Liver (tissue), 9 donors: ENCODE measurements around the gene PALM3. TPM values are rescaled to one million over a fixed set of nuclear protein-coding genes. Genes with fewer than 3 reads are reported as not detected.

ENCODE experiments used
- DNase-seq: peaks from one replicate; pipeline ENCODE4 v3.0.0-alpha.2; 2017; ENCODE audit warnings: low spot score
- H3K27ac ChIP-seq, 2 donors: one replicate each; pipeline ENCODE4 v1.7.0; 2013; ENCODE audit warnings: inconsistent platforms in 2 of 2, low read length in 2 of 2, control low read depth in 1 of 2, low read depth in 1 of 2, mild to moderate bottlenecking in 1 of 2
- H3K27me3 ChIP-seq, 4 donors: one replicate each; pipeline versions ENCODE4 v1.6.1 to v1.7.0; 2013; ENCODE audit warnings: low read length in 3 of 4, inconsistent platforms in 1 of 4, mild to moderate bottlenecking in 1 of 4, moderate library complexity in 1 of 4; ENCODE audit not compliant: control insufficient read depth in 4 of 4, insufficient read depth in 4 of 4
- H3K36me3 ChIP-seq, 4 donors: one replicate each; pipeline versions ENCODE4 v1.6.1 to v1.7.0; 2013; ENCODE audit warnings: low read length in 3 of 4, mild to moderate bottlenecking in 3 of 4, low read depth in 1 of 4, moderate library complexity in 1 of 4; ENCODE audit not compliant: control insufficient read depth in 4 of 4, insufficient read depth in 3 of 4
- H3K4me1 ChIP-seq, 4 donors: one replicate each; pipeline versions ENCODE4 v1.6.1 to v1.7.0; 2013; ENCODE audit warnings: low read length in 3 of 4, mild to moderate bottlenecking in 3 of 4, moderate library complexity in 1 of 4; ENCODE audit not compliant: control insufficient read depth in 4 of 4, insufficient read depth in 4 of 4
- H3K4me3 ChIP-seq, 3 donors: one replicate each; pipeline versions ENCODE4 v1.6.1 to v1.7.0; 2013; ENCODE audit warnings: low read length in 3 of 3, control low read depth in 1 of 3, low read depth in 1 of 3, mild to moderate bottlenecking in 1 of 3
- H3K9ac ChIP-seq, 2 donors: one replicate each; pipeline ENCODE4 v1.7.0; 2013; ENCODE audit warnings: low read length in 2 of 2, mild to moderate bottlenecking in 2 of 2, moderate library complexity in 2 of 2, control low read depth in 1 of 2, low read depth in 1 of 2
- H3K9me3 ChIP-seq, 4 donors: one replicate each; pipeline versions ENCODE4 v1.6.1 to v1.7.0; 2013; ENCODE audit warnings: low read length in 3 of 4; ENCODE audit not compliant: control insufficient read depth in 4 of 4
- ATF3 ChIP-seq: IDR thresholded peaks from 2 replicates; pipeline ENCODE4 v1.6.1; 2016; ENCODE audit warnings: antibody characterized with exemption
- CTCF ChIP-seq: fragments of 150-350 bp; IDR thresholded peaks from 2 replicates; pipeline ENCODE4 v1.5.1; 2017; ENCODE audit warnings: improper control_type of control experiment, low read depth, low read length; ENCODE audit not compliant: missing input control
- EGR1 ChIP-seq, 2 donors: IDR thresholded peaks; 2 replicates each; pipeline ENCODE4 v1.6.1; 2016 to 2018; ENCODE audit warnings: antibody characterized with exemption in 2 of 2, low read depth in 2 of 2
- FOXA1 ChIP-seq: IDR thresholded peaks from 2 replicates; pipeline ENCODE4 v1.6.1; 2016; ENCODE audit warnings: antibody characterized with exemption
- FOXA2 ChIP-seq: IDR thresholded peaks from 2 replicates; pipeline ENCODE4 v1.6.1; 2016; ENCODE audit warnings: antibody characterized with exemption
- GABPA ChIP-seq, 2 donors: IDR thresholded peaks in 1 of 2; conservative IDR thresholded peaks in 1 of 2; 2 replicates each; pipeline ENCODE4 v1.6.1; 2016; ENCODE audit warnings: antibody characterized with exemption in 2 of 2, mild to moderate bottlenecking in 1 of 2, moderate library complexity in 1 of 2
- HNF4A ChIP-seq, 2 donors: conservative IDR thresholded peaks; 2 replicates each; pipeline ENCODE4 v1.6.1; 2016; ENCODE audit warnings: antibody characterized with exemption in 2 of 2, mild to moderate bottlenecking in 2 of 2
- JUND ChIP-seq, 2 donors: IDR thresholded peaks; 2 replicates each; pipeline ENCODE4 v1.6.1; 2016; ENCODE audit warnings: antibody characterized with exemption in 2 of 2
- NR2F2 ChIP-seq: IDR thresholded peaks from 2 replicates; pipeline ENCODE4 v1.6.1; 2016; ENCODE audit warnings: antibody characterized with exemption
- RAD21 ChIP-seq, 2 donors: IDR thresholded peaks; 2 replicates each; pipeline ENCODE4 v1.6.1; 2016; ENCODE audit warnings: antibody characterized with exemption in 2 of 2, mild to moderate bottlenecking in 2 of 2
- RXRA ChIP-seq, 2 donors: IDR thresholded peaks; 2 replicates each; pipeline ENCODE4 v1.6.1; 2017 to 2018; ENCODE audit warnings: antibody characterized with exemption in 2 of 2, mild to moderate bottlenecking in 1 of 2
- SP1 ChIP-seq: IDR thresholded peaks from 2 replicates; pipeline ENCODE4 v1.6.1; 2018; ENCODE audit warnings: antibody characterized with exemption, mild to moderate bottlenecking
- TAF1 ChIP-seq: conservative IDR thresholded peaks from 2 replicates; pipeline ENCODE4 v1.6.1; 2016; ENCODE audit warnings: antibody characterized with exemption, mild to moderate bottlenecking
- YY1 ChIP-seq: IDR thresholded peaks from 2 replicates; pipeline ENCODE4 v1.6.1; 2016; ENCODE audit warnings: antibody characterized with exemption, mild to moderate bottlenecking
- WGBS: extraction: QIAGEN DNeasy Blood & Tissue Kit; methylation state at CpG from one replicate; pipeline ENCODE4 v1.1.7; 2013; 5-methylcytosine and 5-hydroxymethylcytosine counted together
- polyA plus RNA-seq, 2 donors: library from polyadenylated mRNA; stranded (reverse) in 1 of 2; unstranded in 1 of 2; fragments of 200-250 nt in 1 of 2; fragments of >200 nt in 1 of 2; fragmentation: Nextera tagmentation in 1 of 2; extraction: Ambion mirVana in 1 of 2; gene quantifications; one replicate each; pipeline versions ENCODE4 v1.2.1 to v1.2.3, GENCODE V29; 2013 to 2015
- total RNA-seq, 2 donors: library from RNA; depleted of rRNA; stranded (reverse); fragments of >200 nt; gene quantifications; one replicate each; pipeline ENCODE4 v1.2.3, GENCODE V29; 2014
- TF ChIP-seq, protein P1 (sequence below): IDR thresholded peaks from 2 replicates; pipeline ENCODE4 v1.6.1; 2016; ENCODE audit warnings: antibody characterized with exemption, mild to moderate bottlenecking
- TF ChIP-seq, protein P2 (sequence below): IDR thresholded peaks from 2 replicates; pipeline ENCODE4 v1.6.1; 2016; ENCODE audit warnings: antibody characterized with exemption
- TF ChIP-seq, protein P3 (sequence below): IDR thresholded peaks from 2 replicates; pipeline ENCODE4 v1.6.1; 2016; ENCODE audit warnings: antibody characterized with exemption
- donor health status: healthy.
- donor health status: healthy.
- donor health status: healthy.
- donor health status: healthy.
- donor health status: healthy.

PALM3 gene
- total and polyA plus RNA-seq, 4 donors: 1.4 to 17.9 (median 5.9) TPM

DNA sequence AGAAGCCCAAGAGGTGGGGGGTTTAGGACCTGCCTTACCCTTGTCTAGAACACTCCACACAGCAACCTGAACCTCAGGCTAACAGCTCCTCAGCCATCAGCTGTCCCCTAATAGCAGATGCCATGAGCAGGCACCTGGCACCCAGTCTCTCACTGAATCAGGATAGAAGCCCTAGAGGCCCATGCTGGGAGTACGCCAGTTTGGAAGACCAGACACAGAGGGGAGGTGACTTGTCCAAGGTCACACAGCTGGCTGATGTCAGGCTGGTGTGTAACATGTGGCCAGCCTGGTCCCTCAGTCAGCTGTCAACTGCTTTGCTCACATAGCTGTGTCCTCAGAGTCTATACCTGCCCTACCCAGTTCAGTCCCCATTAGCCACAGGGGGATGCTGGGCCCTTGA lies 41.4 kb upstream of the PALM3 start:
- Histone ChIP-seq H3K36me3 (peaks cover 15 to 46% (median 29%) of the 10 kb centered on the region in 4 donors), H3K9ac (no peak overlapping the region), H3K9me3 (no peaks in the 10 kb centered on the region), H3K4me3 (no peak overlapping the region), H3K4me1 (peaks cover 0 to 3% (median 0%) of the 10 kb centered on the region in 4 donors), H3K27ac (no peak overlapping the region), H3K27me3 (no peaks in the 10 kb centered on the region)
- DNase-seq: no peak
- TF ChIP-seq RAD21 (IDR thresholded peaks at IDR 0.05): no peak
- no peak for TF ChIP-seq SP1
- TF ChIP-seq ATF3: no peak
- TF ChIP-seq CTCF: no peak
- TF ChIP-seq RXRA (IDR thresholded peaks at IDR 0.05): no peak
- TF ChIP-seq FOXA1: no peak
- no peak for TF ChIP-seq GABPA (IDR thresholded peaks at IDR 0.05 in 1 of 2, conservative IDR thresholded peaks at IDR 0.05 in 1 of 2)
- TF ChIP-seq, protein P1, sequence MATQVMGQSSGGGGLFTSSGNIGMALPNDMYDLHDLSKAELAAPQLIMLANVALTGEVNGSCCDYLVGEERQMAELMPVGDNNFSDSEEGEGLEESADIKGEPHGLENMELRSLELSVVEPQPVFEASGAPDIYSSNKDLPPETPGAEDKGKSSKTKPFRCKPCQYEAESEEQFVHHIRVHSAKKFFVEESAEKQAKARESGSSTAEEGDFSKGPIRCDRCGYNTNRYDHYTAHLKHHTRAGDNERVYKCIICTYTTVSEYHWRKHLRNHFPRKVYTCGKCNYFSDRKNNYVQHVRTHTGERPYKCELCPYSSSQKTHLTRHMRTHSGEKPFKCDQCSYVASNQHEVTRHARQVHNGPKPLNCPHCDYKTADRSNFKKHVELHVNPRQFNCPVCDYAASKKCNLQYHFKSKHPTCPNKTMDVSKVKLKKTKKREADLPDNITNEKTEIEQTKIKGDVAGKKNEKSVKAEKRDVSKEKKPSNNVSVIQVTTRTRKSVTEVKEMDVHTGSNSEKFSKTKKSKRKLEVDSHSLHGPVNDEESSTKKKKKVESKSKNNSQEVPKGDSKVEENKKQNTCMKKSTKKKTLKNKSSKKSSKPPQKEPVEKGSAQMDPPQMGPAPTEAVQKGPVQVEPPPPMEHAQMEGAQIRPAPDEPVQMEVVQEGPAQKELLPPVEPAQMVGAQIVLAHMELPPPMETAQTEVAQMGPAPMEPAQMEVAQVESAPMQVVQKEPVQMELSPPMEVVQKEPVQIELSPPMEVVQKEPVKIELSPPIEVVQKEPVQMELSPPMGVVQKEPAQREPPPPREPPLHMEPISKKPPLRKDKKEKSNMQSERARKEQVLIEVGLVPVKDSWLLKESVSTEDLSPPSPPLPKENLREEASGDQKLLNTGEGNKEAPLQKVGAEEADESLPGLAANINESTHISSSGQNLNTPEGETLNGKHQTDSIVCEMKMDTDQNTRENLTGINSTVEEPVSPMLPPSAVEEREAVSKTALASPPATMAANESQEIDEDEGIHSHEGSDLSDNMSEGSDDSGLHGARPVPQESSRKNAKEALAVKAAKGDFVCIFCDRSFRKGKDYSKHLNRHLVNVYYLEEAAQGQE: no peak
- no peak for TF ChIP-seq NR2F2
- no peak for TF ChIP-seq TAF1
- TF ChIP-seq, protein P2, sequence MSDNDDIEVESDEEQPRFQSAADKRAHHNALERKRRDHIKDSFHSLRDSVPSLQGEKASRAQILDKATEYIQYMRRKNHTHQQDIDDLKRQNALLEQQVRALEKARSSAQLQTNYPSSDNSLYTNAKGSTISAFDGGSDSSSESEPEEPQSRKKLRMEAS: no peak
- no peak for TF ChIP-seq YY1
- no peak for TF ChIP-seq HNF4A (conservative IDR thresholded peaks at IDR 0.05)
- TF ChIP-seq EGR1 (IDR thresholded peaks at IDR 0.05; ENCODE audit: low read depth in 2 of 2): no peak
- TF ChIP-seq, protein P3, sequence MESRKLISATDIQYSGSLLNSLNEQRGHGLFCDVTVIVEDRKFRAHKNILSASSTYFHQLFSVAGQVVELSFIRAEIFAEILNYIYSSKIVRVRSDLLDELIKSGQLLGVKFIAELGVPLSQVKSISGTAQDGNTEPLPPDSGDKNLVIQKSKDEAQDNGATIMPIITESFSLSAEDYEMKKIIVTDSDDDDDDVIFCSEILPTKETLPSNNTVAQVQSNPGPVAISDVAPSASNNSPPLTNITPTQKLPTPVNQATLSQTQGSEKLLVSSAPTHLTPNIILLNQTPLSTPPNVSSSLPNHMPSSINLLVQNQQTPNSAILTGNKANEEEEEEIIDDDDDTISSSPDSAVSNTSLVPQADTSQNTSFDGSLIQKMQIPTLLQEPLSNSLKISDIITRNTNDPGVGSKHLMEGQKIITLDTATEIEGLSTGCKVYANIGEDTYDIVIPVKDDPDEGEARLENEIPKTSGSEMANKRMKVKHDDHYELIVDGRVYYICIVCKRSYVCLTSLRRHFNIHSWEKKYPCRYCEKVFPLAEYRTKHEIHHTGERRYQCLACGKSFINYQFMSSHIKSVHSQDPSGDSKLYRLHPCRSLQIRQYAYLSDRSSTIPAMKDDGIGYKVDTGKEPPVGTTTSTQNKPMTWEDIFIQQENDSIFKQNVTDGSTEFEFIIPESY: no peak
- TF ChIP-seq JUND (IDR thresholded peaks at IDR 0.05): no peak
- WGBS: 100% methylated on average over 1 of the region's 1 CpG

GRCh38 chr19:14102756-14103155 lies 40.9 kb upstream of the PALM3 start:
- H3K4me1 ChIP-seq: no peaks in the 10 kb centered on the region
- no peaks in the 10 kb centered on the region for H3K9me3 ChIP-seq
- H3K27ac ChIP-seq: no peak overlapping the region
- no peak overlapping the region for H3K4me3 ChIP-seq
- H3K9ac ChIP-seq: no peak overlapping the region
- 93% methylated on average over 10 of the region's 10 CpGs for WGBS
- H3K36me3 ChIP-seq: peaks cover 15 to 51% (median 31%) of the 10 kb centered on the region in 4 donors
- DNase-seq: no peak
- no peaks in the 10 kb centered on the region for H3K27me3 ChIP-seq
- TF ChIP-seq RXRA (IDR thresholded peaks at IDR 0.05): no peak
- TF ChIP-seq TAF1: no peak
- TF ChIP-seq FOXA2: no peak
- TF ChIP-seq EGR1 (IDR thresholded peaks at IDR 0.05; ENCODE audit: low read depth in 2 of 2): no peak
- TF ChIP-seq NR2F2: no peak
- no peak for TF ChIP-seq FOXA1
- TF ChIP-seq, protein P1: no peak
- no peak for TF ChIP-seq SP1
- TF ChIP-seq YY1: no peak
- TF ChIP-seq, protein P2: no peak
- TF ChIP-seq ATF3: no peak
